NCI-H446 (cell line): ENCODE measurements around the gene UBASH3B.
"Not testable (repeated sequence)": the region's sequence is repeated elsewhere in the genome, so short reads cannot be mapped to it uniquely, and the experiment has no call there.

ENCODE experiments used
- DNase-seq, 2 experiments: peaks; one replicate each; lab custom pipeline; 2025; lab: John Stamatoyannopoulos, UW

UBASH3B gene

GRCh38 chr11:122709039-122709760, 53.7 kb downstream of the UBASH3B start:
- no peak for DNase-seq

GRCh38 chr11:122711362-122711761, 55.8 kb downstream of the UBASH3B start:
- DNase-seq, result no peak

GRCh38 chr11:122711831-122712381, 56.4 kb downstream of the UBASH3B start:
- peak; percentile 75 to 95 for DNase-seq

GRCh38 chr11:122714004-122714403, 58.5 kb downstream of the UBASH3B start:
- no peak for DNase-seq

GRCh38 chr11:122714484-122714883, 59.0 kb downstream of the UBASH3B start:
- DNase-seq, result no peak

- peak in 1 of 2 experiments; percentile 73 for DNase-seq
Measured at GRCh38 chr11:122715548-122716440, 60.3 kb downstream of the UBASH3B start.

GRCh38 chr11:122717264-122717867, 61.8 kb downstream of the UBASH3B start:
- DNase-seq, result no peak

- no peak for DNase-seq
Measured at GRCh38 chr11:122720107-122720881, 64.8 kb downstream of the UBASH3B start.

GRCh38 chr11:122721201-122721963, 65.9 kb downstream of the UBASH3B start:
- no peak for DNase-seq

GRCh38 chr11:122721964-122722266, 66.4 kb downstream of the UBASH3B start:
- DNase-seq, result no peak

- DNase-seq, result no peak
Measured at GRCh38 chr11:122723106-122723505, 67.6 kb downstream of the UBASH3B start.

GRCh38 chr11:122723576-122723975, 68.1 kb downstream of the UBASH3B start:
- DNase-seq, result no peak

GRCh38 chr11:122724520-122724919, 69.0 kb downstream of the UBASH3B start:
- DNase-seq, result no peak

- no peak for DNase-seq
Measured at GRCh38 chr11:122726028-122726427, 70.5 kb downstream of the UBASH3B start.

- peak in 1 of 2 experiments; percentile 40 for DNase-seq
Measured at GRCh38 chr11:122727101-122727929, 71.8 kb downstream of the UBASH3B start.

- DNase-seq, result no peak
Measured at GRCh38 chr11:122728561-122728960, 73.0 kb downstream of the UBASH3B start.

- no peak for DNase-seq
Measured at GRCh38 chr11:122729139-122729538, 73.6 kb downstream of the UBASH3B start.

GRCh38 chr11:122730694-122731093, 75.2 kb downstream of the UBASH3B start:
- not testable (repeated sequence) for DNase-seq

- no peak for DNase-seq
Measured at GRCh38 chr11:122731500-122731913, 76.0 kb downstream of the UBASH3B start.
